NCI-H2029 treated with DMSO at 0.1 percent for 48 hours (cell line): ENCODE data around the gene CHST8.
A peak's percentile ranks its signal among the peaks of the same experiment; 100 is the strongest.

Experiments used
- DNase-seq: peaks from one replicate; lab custom pipeline; 2025; lab: John Stamatoyannopoulos, UW

CHST8 gene

DNA sequence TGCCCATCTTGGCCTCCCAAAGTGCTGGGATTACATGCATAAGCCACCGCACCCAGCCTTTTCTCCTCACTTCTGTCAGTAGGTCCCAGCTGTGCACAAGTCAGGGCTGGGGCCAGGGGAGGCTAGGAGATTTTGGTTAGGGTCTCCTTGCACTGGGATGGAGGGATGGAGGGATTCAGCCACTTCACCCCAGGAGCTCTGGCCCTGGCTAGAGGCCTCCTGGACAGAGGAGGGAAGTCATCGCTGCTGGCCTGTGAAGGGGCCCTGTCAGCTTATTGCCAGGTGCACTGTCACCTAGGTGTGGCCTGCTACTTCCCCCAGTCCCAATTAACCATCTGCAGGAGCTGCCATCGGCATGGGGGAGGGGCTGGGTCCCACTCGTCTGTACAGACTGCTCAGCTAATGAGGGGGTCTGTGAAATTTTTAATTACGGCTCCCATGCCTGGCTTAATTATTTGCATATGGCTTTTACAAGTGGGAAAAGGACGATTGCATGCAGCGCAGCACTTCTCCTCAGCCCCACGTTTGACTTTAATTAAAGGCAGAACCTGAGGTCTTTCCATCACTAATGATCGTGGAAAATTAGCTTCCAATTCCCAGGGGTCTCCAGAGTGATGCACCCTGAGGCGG lies 52.4 kb downstream of the CHST8 start:
- DNase-seq: no peak

- DNase-seq: no peak
Measured at GRCh38 chr19:33674626-33675367, 53.0 kb downstream of the CHST8 start.

DNA sequence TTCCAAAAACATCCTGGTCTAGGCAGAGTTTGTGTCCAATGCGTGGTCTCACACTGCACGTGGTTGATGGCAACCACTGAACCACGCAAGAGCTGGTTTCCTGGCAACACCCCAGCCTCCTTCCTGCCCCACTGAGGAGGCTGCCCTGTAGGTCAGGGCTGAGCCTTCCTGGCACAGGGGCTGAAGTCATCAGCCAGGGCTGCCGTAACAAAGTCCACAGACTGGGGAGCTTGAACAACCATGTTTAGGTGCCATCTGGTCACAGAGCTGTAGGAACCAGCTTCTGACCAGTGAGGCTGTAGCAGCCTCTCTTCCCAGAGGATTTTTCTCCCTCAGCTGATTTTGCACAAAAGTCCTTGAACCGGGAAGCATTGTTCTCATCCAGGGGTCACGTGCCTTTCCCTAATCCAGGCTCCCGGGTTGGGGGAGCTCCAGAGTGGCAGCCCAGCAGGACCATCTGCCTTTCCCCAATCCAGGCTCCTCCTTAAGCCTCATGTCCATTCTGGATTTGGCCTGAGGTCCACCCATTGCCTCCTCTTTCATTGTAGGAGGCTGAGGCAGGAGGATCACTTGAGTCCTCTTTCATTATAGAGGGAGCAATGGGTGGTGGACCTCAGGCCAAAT lies 53.9 kb downstream of the CHST8 start:
- DNase-seq: no peak

GRCh38 chr19:33676999-33677665 lies 55.4 kb downstream of the CHST8 start:
- peak; percentile 24 for DNase-seq

DNA sequence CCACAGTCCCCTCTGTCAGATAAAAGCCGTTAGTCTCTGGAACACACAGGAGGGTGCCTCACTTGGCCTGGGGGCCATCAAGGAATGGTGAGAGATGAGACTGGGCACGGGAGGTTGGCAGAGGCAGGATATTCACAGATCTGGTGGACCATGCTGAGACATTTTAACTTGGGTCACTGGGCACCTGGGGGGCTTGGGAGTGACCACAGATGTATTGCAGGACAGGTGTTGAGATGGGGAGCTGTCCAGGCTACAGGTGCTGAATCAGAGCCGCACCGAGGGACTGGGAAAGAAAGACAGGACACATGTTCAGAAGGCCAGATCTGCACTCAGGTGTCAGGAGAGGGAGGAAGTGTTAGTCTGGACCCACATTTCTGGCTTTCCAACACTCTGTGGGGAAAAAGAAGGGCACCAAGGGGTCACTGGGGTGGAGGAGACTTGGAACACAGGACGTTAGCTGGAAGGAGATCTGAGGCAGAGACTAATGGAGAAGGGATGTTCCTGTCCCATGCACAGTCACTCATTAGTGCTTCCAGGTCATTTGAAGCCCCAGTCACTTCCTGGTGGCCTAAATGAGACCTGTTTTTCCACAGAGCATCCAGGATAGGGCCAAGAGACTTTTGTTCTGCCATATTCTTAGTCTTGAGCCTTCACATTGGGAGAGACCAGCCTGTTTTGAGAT lies 56.1 kb downstream of the CHST8 start:
- DNase-seq: no peak

- DNase-seq: peak; percentile 89
Measured at GRCh38 chr19:33678796-33679585, 57.2 kb downstream of the CHST8 start.

GRCh38 chr19:33679696-33680095 lies 57.9 kb downstream of the CHST8 start:
- no peak for DNase-seq

GRCh38 chr19:33681081-33681680 lies 59.4 kb downstream of the CHST8 start:
- DNase-seq: no peak

- no peak for DNase-seq
Measured at GRCh38 chr19:33683881-33684537, 62.3 kb downstream of the CHST8 start.

DNA sequence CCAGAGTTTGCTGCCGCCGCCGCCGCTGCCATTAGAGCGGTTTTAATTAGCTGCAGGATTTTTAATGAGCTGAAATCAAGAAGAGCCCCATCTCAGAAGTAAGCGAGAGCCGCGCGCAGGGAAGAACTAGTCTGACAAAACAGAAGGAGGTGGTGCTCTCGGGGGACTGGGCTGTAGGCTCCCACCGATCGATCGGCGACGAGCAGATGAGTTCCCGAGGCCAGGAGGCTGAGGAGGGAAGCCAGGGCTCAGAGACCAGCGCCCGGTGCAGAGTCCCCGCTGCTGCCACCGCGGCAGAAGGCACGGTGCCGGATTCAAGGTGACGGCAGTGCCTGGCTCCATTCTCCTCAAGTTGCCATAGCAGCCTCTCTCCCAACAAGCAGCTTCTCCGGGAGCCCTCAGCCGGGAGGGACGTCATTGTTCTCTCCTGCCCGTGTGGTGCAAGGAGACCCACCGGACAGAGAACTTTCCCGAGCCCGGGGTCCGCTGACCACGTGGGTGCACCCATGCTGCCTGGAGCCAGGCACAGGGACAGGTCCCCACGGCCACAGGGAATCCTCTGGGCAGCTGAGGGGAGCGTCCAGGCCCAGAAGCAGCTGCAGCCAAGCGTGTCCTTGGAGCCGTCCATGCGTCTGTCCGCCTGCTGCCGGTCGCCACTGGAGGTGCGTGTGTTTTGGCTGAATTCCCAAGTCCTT lies 62.9 kb downstream of the CHST8 start:
- peak; percentile 58 for DNase-seq

- no peak for DNase-seq
Measured at GRCh38 chr19:33685541-33685940, 63.8 kb downstream of the CHST8 start.

DNA sequence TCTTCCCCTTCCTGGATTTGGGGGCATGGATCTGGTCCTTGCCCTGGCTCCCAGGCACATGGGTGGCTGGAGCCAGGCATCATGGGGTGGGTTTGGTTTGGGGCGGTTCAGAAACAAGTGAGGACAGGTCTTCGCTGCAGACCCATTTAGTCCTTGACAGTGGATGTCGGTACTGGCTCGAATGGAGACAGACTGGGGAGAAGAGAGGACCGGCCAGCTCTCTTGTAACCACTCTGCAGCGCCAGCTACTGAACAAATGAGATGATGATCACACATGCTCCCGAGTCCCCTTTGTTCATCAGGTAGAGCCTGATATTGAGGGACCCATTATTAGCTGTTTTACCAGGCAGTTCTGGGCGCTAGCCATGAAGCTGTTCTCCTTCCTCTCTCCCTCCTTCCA lies 64.5 kb downstream of the CHST8 start:
- no peak for DNase-seq

- no peak for DNase-seq
Measured at GRCh38 chr19:33686687-33687480, 65.1 kb downstream of the CHST8 start.

DNA sequence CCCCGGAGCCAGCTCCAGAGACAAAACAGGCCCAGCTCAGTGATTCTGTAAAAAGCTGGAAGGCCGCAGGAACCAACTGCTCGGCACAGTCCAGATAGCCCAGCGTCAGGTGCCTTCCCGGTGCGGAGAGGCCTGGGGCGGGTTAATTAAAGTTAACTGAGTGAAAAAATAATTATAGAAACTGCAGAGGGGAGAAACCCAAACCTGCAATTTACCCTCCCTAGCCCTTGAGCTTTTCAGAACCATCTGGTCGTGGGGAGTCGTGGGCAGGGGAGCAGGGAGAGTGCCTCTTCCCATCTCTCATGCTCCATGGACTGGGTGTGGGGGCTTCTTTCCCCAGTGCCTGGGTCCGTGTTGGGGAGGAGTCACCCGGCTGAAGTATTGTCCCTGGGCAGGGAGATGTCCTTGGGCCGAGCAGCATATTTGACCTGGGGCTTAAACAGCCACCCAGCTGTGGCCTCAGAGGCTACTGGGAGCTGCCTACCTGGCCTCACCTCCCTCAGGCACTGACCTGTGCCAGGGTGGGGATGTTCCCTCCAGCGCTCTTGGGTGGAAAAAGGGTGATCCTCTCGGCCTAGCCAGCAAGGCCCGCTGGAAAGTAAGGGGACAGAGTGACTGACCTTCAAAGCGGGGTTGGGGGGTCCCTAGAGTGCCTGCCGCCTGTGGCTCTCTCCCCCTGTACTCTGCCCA lies 65.9 kb downstream of the CHST8 start:
- no peak for DNase-seq

- DNase-seq: no peak
Measured at GRCh38 chr19:33688171-33688992, 66.6 kb downstream of the CHST8 start.

DNA sequence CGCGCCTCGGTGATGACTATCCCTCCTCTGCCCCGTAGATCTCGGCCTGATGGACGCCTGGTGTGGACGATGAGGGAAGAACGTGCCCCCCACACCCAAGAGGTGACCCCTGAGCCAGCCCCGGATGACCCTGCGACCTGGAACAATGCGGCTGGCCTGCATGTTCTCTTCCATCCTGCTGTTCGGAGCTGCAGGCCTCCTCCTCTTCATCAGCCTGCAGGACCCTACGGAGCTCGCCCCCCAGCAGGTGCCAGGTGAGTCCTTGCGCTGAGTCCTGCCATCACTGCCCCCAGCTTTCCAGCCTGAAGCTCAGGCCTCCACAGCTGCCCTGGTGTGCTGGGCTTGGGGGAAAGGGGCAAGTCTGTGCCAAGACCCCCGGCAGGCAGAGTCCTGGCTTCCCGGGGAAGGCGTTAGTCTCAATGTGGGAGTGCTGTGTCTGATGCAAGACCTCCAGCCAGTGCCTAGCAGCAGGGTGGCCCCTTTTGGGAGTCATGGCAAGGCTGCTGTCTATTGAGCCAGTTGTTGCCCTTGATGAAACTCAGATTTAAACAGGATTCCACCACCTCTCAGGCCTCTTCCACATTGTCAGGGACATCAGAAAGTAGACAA lies 67.5 kb downstream of the CHST8 start:
- DNase-seq: no peak

GRCh38 chr19:33689868-33690267 lies 68.1 kb downstream of the CHST8 start:
- DNase-seq: no peak
